GM06990 (cell line): ENCODE results near the gene CPNE4.

Experiments used
- DNase-seq: peaks from one replicate; pipeline ENCODE4 v3.0.0-alpha.2; 2011; ENCODE audit not compliant: insufficient read length; ENCODE audit errors: extremely low read depth
- H3K27me3 ChIP-seq: replicated peaks from 2 replicates; pipeline ENCODE4 v1.6.0; 2011; ENCODE audit warnings: low read length; ENCODE audit not compliant: control insufficient read depth, insufficient read depth
- H3K36me3 ChIP-seq: 2 replicates; pipeline ENCODE4 v1.5.1; 2011; ENCODE audit warnings: low read length; ENCODE audit not compliant: control insufficient read depth, insufficient read depth
- H3K4me3 ChIP-seq: replicated peaks from 2 replicates; pipeline ENCODE4 v1.5.1; 2011; ENCODE audit warnings: low read depth, mild to moderate bottlenecking, control low read depth, low read length
- CTCF ChIP-seq: IDR thresholded peaks from 2 replicates; pipeline ENCODE4 v1.5.1; 2011; ENCODE audit warnings: low read length, control low read depth, mild to moderate bottlenecking, inconsistent platforms; ENCODE audit not compliant: insufficient read depth, poor library complexity, severe bottlenecking

The CPNE4 gene

GRCh38 chr3:132034486-132035464 is at the start of gene CPNE4:
Gene CPNE4 (minus strand): TSS chr3:132035014.
- peak; percentile 82 for TF ChIP-seq CTCF
- DNase-seq, result peak; percentile 75
- H3K4me3 ChIP-seq, result no peak within 1 kb of the TSS
- no peaks in the 10 kb centered on the region for H3K36me3 ChIP-seq
- peaks cover 3% of the 10 kb centered on the region for H3K27me3 ChIP-seq

GRCh38 chr3:132083583-132084279 is 48.9 kb upstream of the CPNE4 start:
- TF ChIP-seq CTCF, result no peak
- no peaks in the 10 kb centered on the region for H3K27me3 ChIP-seq
- no peaks in the 10 kb centered on the region for H3K36me3 ChIP-seq
- H3K4me3 ChIP-seq, result no peak overlapping the region
- DNase-seq, result no peak

- TF ChIP-seq CTCF, result no peak
- no peaks in the 10 kb centered on the region for H3K36me3 ChIP-seq
- H3K4me3 ChIP-seq, result no peak overlapping the region
- DNase-seq, result no peak
- H3K27me3 ChIP-seq, result no peaks in the 10 kb centered on the region
Measured at GRCh38 chr3:132083159-132083558, 48.3 kb upstream of the CPNE4 start.

- H3K27me3 ChIP-seq, result no peaks in the 10 kb centered on the region
- H3K4me3 ChIP-seq, result no peak overlapping the region
- no peak for DNase-seq
- TF ChIP-seq CTCF, result no peak
- no peaks in the 10 kb centered on the region for H3K36me3 ChIP-seq
Measured at GRCh38 chr3:132079147-132079546, 44.3 kb upstream of the CPNE4 start.

GRCh38 chr3:132073771-132074170 is 39.0 kb upstream of the CPNE4 start:
- DNase-seq, result no peak
- no peak for TF ChIP-seq CTCF
- H3K36me3 ChIP-seq, result no peaks in the 10 kb centered on the region
- no peaks in the 10 kb centered on the region for H3K27me3 ChIP-seq
- no peak overlapping the region for H3K4me3 ChIP-seq
